WERI-Rb-1 (cell line): ENCODE data around the gene CNN2.

Experiments
- DNase-seq: peaks from one replicate; pipeline ENCODE4 v3.0.0-alpha.2; 2020
- H3K27ac ChIP-seq: fragments of 250-450 bp; sonication (Bioruptor Pico); 2 replicates; pipeline ENCODE4 v1.5.1; 2020; ENCODE audit warnings: mild to moderate bottlenecking, moderate library complexity
- H3K27me3 ChIP-seq: fragments of 250-450 bp; sonication (Bioruptor Pico); 2 replicates; pipeline ENCODE4 v1.5.1; 2021; ENCODE audit warnings: mild to moderate bottlenecking, low read depth, moderate library complexity; ENCODE audit not compliant: insufficient read depth, severe bottlenecking
- H3K36me3 ChIP-seq: fragments of 250-450 bp; sonication (Bioruptor Pico); 2 replicates; pipeline ENCODE4 v1.5.1; 2020; ENCODE audit warnings: mild to moderate bottlenecking, moderate library complexity
- H3K4me3 ChIP-seq: 2 replicates; pipeline ENCODE4 v1.5.1; 2011; ENCODE audit warnings: low read depth, mild to moderate bottlenecking, control low read depth, low read length
- H3K9me3 ChIP-seq: fragments of 250-450 bp; sonication (Bioruptor Pico); 2 replicates; pipeline ENCODE4 v1.5.1; 2021; ENCODE audit warnings: mild to moderate bottlenecking, moderate library complexity; ENCODE audit not compliant: severe bottlenecking
- TF ChIP-seq, protein P1 (sequence below): IDR thresholded peaks from 2 replicates; pipeline ENCODE4 v1.5.1; 2011; ENCODE audit warnings: low read depth, mild to moderate bottlenecking, control low read depth, inconsistent platforms, low read length

The CNN2 gene

DNA sequence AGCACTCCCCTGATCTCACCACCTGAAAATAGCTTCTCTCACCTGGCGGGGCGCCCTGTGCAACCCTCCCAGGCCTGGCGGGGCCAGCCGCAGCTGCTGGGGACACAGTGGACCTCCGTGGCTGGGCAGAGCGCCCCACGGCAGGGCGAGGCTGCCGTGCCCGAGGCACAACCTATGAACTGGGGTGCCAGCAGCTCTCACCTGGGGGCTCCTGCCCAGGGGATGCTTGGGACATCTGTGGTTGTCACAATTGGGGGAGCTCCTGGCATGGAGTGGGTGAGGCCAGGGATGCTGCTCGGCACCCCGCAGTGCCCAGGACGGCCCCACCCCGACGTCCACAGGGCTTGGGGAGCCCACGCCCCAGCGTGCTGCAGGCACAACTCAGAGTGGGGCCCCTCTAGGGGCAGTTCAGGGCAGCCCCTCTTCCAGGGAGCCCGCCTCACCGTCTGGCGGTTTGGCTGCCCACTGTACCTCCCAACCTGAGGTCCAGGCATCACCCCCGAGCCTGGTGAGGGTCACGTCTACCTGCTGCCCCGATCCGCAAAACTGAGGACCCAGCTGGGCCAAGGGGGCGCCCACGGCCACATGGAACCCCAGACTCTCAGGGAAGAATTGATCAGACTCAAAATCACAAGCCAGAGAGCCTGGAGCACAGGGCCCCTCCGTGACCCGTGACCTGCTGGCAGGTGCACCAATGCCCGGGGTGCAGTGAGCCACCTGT is 11.2 kb upstream of the CNN2 start:
- peaks cover 55% of the 10 kb centered on the region for H3K36me3 ChIP-seq
- H3K9me3 ChIP-seq: no peaks in the 10 kb centered on the region
- no peak for DNase-seq
- TF ChIP-seq, protein P1, sequence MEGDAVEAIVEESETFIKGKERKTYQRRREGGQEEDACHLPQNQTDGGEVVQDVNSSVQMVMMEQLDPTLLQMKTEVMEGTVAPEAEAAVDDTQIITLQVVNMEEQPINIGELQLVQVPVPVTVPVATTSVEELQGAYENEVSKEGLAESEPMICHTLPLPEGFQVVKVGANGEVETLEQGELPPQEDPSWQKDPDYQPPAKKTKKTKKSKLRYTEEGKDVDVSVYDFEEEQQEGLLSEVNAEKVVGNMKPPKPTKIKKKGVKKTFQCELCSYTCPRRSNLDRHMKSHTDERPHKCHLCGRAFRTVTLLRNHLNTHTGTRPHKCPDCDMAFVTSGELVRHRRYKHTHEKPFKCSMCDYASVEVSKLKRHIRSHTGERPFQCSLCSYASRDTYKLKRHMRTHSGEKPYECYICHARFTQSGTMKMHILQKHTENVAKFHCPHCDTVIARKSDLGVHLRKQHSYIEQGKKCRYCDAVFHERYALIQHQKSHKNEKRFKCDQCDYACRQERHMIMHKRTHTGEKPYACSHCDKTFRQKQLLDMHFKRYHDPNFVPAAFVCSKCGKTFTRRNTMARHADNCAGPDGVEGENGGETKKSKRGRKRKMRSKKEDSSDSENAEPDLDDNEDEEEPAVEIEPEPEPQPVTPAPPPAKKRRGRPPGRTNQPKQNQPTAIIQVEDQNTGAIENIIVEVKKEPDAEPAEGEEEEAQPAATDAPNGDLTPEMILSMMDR: no peak
- no peak overlapping the region for H3K4me3 ChIP-seq
- no peak overlapping the region for H3K27ac ChIP-seq
- no peaks in the 10 kb centered on the region for H3K27me3 ChIP-seq

DNA sequence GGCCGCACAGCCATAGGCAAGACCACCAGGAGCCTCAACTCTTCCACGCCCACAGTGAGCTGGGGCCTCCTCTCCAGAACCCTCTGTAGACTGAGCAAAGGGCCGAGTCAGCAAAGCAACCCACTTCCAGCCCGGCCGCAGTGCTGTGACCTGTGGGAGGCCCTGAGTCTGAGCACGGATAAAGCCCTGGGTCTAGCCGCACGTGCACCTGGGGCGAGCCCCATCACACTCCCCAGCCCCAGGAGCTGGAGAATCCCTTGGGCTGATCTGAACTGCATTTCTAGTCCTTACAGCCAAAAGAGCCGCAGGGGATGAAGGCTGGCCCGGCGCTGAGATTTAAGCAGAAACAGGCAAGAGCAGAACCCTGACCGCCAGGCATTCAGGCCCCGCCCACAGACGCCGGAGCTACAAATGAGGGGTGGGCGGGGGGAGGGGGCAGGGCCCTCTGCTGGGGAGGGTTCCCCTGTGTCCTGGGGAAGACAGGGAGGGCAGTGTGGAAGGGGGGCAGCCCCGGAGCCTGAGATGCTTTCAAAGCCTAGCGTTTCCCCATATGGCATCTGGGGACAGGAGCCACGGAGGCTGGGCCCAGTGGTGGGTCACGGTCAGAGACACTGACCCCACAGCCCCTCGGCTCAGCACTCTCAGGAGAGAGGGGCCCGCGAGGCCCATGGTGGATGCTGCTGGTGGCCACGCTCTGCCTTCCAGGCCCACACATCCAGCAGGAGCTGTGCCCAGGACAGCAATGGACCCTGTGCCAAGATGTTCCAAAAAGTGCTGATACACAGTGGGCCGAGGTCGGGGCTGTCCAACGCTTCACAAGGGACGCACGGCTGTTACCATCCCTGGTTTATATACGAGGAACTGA is 10.4 kb upstream of the CNN2 start:
- Histone ChIP-seq H3K27ac (no peak overlapping the region), H3K4me3 (no peak overlapping the region), H3K27me3 (no peaks in the 10 kb centered on the region), H3K36me3 (peaks cover 48% of the 10 kb centered on the region), H3K9me3 (no peaks in the 10 kb centered on the region)
- no peak for DNase-seq
- TF ChIP-seq, protein P1: no peak

DNA sequence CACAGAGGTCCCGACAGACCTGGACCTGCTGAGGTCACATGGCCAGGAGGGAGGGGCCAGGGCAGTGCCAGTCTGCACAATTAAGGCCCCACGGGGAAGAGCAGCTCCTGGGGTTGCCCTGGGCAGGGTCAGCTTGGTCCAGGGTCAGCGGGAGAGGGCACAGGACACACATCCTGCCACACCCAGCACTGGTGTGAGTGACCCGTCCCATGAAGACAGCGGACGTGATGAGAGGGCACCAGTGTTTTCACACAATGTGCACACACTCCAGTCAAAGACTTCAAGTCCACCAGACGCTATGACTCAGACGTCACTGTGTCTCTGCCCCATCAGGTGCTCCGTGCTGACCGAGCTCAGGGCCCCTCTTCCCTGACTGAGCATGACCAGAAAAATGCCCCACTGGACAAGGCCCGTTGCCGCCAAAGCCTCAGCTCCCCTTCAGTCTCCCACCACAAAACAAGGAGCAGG is 9.7 kb upstream of the CNN2 start:
- H3K27me3 ChIP-seq: no peaks in the 10 kb centered on the region
- no peak for DNase-seq
- H3K36me3 ChIP-seq: peaks cover 46% of the 10 kb centered on the region
- H3K27ac ChIP-seq: no peak overlapping the region
- H3K4me3 ChIP-seq: no peak overlapping the region
- no peaks in the 10 kb centered on the region for H3K9me3 ChIP-seq
- TF ChIP-seq, protein P1: no peak

DNA sequence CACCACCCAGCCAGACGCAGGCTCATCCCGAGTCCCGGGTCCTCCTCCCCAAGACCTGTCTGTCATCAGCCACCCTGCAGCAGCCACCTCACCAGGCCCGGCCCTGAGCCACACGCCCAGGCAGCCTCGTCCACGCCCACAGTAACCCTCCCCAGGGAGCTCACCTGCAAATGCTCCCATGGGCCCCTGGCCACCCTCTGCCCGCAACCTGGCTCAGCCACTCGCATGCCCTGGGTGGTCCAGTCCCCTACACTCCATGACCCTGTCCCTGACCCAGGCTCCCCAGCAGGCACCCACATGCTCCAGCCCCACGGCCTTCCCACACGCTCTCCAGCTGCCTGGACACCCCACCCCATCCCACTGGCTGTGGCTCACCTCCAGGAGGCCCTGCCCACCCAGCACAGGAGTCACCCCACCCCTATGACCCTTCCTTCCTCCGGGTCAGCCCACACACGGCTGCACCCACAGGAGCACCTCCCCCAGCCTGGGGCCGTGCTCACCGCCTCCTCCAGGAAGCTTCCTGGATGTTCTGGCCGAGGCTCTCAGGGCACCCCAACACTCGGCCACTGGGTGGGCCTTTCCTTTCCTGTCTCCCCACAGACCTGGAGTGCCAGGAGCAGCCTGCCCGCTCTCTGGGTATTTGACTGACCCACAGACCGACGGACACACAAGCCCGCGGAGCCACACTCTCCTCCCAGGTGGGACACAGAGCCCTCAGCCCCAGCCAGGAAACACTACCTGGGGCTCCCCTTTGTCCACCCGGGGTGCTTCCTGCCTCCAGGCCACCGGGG is 9.1 kb upstream of the CNN2 start:
- H3K27ac ChIP-seq: no peak overlapping the region
- TF ChIP-seq, protein P1: no peak
- H3K27me3 ChIP-seq: no peaks in the 10 kb centered on the region
- H3K36me3 ChIP-seq: peaks cover 40% of the 10 kb centered on the region
- H3K4me3 ChIP-seq: no peak overlapping the region
- DNase-seq: no peak
- H3K9me3 ChIP-seq: no peaks in the 10 kb centered on the region

DNA sequence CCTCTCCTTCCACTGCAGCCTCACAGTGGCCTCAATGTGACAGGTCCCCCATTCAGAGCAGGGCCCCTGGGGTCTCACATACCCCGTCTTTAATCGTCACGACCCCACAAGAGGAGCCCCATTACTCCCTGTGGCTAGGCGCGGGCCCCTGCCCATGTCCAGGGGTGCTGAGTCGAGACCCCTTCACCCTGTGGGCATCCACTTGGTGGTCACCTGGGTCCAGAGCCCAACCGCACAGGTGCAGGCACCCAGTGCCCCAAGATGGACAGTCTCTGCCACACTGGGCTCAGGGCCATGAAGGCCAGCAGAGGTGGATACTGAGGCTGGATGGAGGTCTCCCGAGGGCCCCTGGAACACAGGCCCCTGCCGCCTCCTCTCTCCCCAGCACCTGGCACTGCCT is 8.5 kb upstream of the CNN2 start:
- peaks cover 36% of the 10 kb centered on the region for H3K36me3 ChIP-seq
- TF ChIP-seq, protein P1: no peak

More for the DNA sequence above, 8.5 kb upstream of the CNN2 start:
- H3K27ac ChIP-seq: no peak overlapping the region
- H3K9me3 ChIP-seq: no peaks in the 10 kb centered on the region
- DNase-seq: no peak
- H3K27me3 ChIP-seq: no peaks in the 10 kb centered on the region
- H3K4me3 ChIP-seq: no peak overlapping the region
